ENCODE data around the gene ELFN2.

The ELFN2 gene

DNA sequence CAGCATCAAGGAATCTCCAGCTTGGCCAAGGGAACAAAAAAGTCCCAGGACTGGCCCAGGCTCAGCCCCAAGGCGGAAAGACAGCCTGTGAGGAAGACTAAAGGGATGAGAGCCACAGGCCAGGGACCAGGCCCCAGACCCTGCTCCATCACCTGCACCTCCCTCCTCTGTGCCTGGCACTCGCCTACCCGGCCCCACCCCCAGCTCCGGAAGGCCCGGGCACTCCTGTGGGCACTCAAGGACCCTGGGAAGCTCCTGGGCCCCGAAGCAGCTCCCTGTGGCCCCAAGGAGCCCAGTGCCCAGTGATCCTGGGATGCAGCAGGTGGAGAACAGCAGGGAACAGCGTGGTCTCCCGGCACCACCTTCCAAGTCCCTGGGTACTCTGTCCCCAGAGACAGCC lies 18.2 kb downstream of the ELFN2 start:
- TF ChIP-seq TAF1 (IDR thresholded peaks at IDR 0.05; ENCODE audit: low read depth) (no peak), RAD21 (IDR thresholded peaks at IDR 0.05; ENCODE audit: low read depth) (no peak), ZBTB7A (IDR thresholded peaks at IDR 0.05; ENCODE audit: low read depth) (no peak), CREB1 (IDR thresholded peaks at IDR 0.05; ENCODE audit: low read depth) (no peak), NFIC (IDR thresholded peaks at IDR 0.05) (no peak)

- TF ChIP-seq TEAD4 (IDR thresholded peaks at IDR 0.05) (no peak), TCF12 (IDR thresholded peaks at IDR 0.05; ENCODE audit: low read depth) (no peak)
Observed at GRCh38 chr22:37407856-37408255, 19.4 kb downstream of the ELFN2 start.

DNA sequence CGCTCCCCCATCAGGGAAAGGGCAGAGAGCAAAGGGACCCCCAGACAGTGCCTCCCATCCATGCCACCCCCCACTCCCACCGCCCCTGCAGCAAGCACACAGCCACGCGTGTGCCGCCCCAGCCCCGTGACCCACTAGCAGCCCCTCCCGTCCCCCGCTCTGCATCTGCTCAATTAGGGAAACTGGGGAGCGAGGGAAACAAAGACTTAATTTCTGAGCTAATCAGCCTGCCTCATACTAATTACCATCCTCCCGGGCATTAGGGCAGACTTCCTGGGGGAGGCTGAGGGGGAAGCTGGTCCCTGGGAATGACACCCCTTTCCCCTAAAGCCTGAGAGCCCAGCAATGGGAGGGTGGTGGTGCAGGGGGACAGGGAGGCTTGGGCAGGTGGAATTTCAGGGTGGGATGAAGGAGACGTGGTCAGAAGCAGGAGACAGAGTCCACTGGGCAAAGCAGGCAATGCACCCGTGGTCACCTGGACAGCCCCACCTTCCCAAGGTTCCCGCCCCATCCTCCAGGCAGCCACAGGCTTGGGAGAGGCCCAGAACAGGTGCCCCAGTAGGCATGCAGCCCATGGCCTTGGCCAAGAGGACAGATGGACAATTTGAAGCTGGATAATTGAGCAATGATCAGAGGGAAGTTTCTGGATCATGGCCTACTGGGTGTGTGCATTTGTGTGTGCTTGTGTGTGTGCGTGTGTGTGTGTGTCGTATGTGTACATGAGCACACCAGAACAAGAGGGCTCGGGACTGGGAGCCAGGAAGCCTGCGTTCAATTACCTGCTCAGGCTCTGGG lies 20.6 kb downstream of the ELFN2 start:
- no peak for TF ChIP-seq FOXM1 (IDR thresholded peaks at IDR 0.05; ENCODE audit: borderline replicate concordance, low read depth)

- TF ChIP-seq YY1 (IDR thresholded peaks at IDR 0.05; ENCODE audit: low read depth), result no peak
- TF ChIP-seq EP300 (IDR thresholded peaks at IDR 0.05; ENCODE audit: borderline replicate concordance), result no peak
- no peak for TF ChIP-seq MAX (IDR thresholded peaks at IDR 0.05)
- TF ChIP-seq ZBTB7A (IDR thresholded peaks at IDR 0.05; ENCODE audit: low read depth), result no peak
- TF ChIP-seq REST (IDR thresholded peaks at IDR 0.05; ENCODE audit: low read depth), result no peak
- TF ChIP-seq TCF12 (IDR thresholded peaks at IDR 0.05; ENCODE audit: low read depth), result no peak
- TF ChIP-seq CEBPB (IDR thresholded peaks at IDR 0.05), result no peak
- TF ChIP-seq NFIC (IDR thresholded peaks at IDR 0.05), result no peak
- no peak for TF ChIP-seq FOXM1 (IDR thresholded peaks at IDR 0.05; ENCODE audit: borderline replicate concordance, low read depth)
- TF ChIP-seq, protein P1, sequence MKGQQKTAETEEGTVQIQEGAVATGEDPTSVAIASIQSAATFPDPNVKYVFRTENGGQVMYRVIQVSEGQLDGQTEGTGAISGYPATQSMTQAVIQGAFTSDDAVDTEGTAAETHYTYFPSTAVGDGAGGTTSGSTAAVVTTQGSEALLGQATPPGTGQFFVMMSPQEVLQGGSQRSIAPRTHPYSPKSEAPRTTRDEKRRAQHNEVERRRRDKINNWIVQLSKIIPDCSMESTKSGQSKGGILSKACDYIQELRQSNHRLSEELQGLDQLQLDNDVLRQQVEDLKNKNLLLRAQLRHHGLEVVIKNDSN (IDR thresholded peaks at IDR 0.05), result no peak
- TF ChIP-seq CREB1 (IDR thresholded peaks at IDR 0.05; ENCODE audit: low read depth), result no peak
- TF ChIP-seq RAD21 (IDR thresholded peaks at IDR 0.05; ENCODE audit: low read depth), result no peak
- TF ChIP-seq EGR1 (IDR thresholded peaks at IDR 0.05), result no peak
Observed at GRCh38 chr22:37404091-37404490, 23.2 kb downstream of the ELFN2 start.

DNA sequence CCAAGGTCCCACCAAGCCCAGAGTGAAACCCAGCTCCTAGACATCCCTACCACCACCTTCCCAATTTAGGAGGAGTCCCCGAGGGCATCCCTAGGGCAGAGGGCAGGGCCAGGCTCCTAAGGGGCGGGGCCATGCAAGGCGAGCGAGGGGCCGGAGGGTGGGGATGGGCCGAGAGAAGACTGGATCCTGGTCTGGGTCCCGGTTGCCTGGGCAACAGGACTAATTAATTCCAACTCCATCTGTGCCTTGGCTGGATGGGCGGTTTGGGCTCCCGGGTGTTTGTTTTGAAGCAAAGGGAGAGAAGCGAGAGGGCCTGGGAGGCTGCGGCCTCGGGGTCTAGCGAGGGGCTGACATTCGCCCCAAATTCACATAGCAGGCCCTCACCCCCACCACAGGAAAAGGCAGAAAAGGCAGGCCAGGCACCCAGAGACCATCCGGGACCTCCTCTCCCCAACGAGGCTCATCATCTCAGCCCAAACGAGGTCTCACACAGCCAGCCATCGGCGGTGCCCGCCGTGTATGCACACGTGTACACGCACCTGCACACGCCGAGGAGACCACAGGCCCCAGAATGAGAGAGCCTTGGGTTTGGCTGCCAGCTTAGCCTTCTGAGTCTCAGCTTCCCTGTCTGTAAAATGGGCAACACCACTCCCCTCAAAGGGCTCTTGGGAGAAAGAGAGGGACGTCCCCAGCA lies 23.9 kb downstream of the ELFN2 start:
- TF ChIP-seq NFIC (IDR thresholded peaks at IDR 0.05), result no peak
- TF ChIP-seq TEAD4 (IDR thresholded peaks at IDR 0.05), result no peak
- no peak for TF ChIP-seq EGR1 (IDR thresholded peaks at IDR 0.05)
- no peak for TF ChIP-seq CEBPB (IDR thresholded peaks at IDR 0.05)
- no peak for TF ChIP-seq EP300 (IDR thresholded peaks at IDR 0.05; ENCODE audit: borderline replicate concordance)
- TF ChIP-seq ZBTB7A (IDR thresholded peaks at IDR 0.05; ENCODE audit: low read depth), result no peak
- no peak for TF ChIP-seq MAX (IDR thresholded peaks at IDR 0.05)
- no peak for TF ChIP-seq YY1 (IDR thresholded peaks at IDR 0.05; ENCODE audit: low read depth)

- TF ChIP-seq FOXM1 (IDR thresholded peaks at IDR 0.05; ENCODE audit: borderline replicate concordance, low read depth), result no peak
- no peak for TF ChIP-seq TCF12 (IDR thresholded peaks at IDR 0.05; ENCODE audit: low read depth)
- TF ChIP-seq RAD21 (IDR thresholded peaks at IDR 0.05; ENCODE audit: low read depth), result no peak
- TF ChIP-seq, protein P1 (IDR thresholded peaks at IDR 0.05), result no peak
- TF ChIP-seq CEBPB (IDR thresholded peaks at IDR 0.05), result no peak
- TF ChIP-seq TAF1 (IDR thresholded peaks at IDR 0.05; ENCODE audit: low read depth), result no peak
- TF ChIP-seq EGR1 (IDR thresholded peaks at IDR 0.05), result no peak
- no peak for TF ChIP-seq CREB1 (IDR thresholded peaks at IDR 0.05; ENCODE audit: low read depth)
- no peak for TF ChIP-seq ZBTB7A (IDR thresholded peaks at IDR 0.05; ENCODE audit: low read depth)
- TF ChIP-seq TEAD4 (IDR thresholded peaks at IDR 0.05), result no peak
- TF ChIP-seq EP300 (IDR thresholded peaks at IDR 0.05; ENCODE audit: borderline replicate concordance), result no peak
- no peak for TF ChIP-seq NFIC (IDR thresholded peaks at IDR 0.05)
- TF ChIP-seq MAX (IDR thresholded peaks at IDR 0.05), result no peak
Observed at GRCh38 chr22:37402184-37402506, 25.1 kb downstream of the ELFN2 start.

DNA sequence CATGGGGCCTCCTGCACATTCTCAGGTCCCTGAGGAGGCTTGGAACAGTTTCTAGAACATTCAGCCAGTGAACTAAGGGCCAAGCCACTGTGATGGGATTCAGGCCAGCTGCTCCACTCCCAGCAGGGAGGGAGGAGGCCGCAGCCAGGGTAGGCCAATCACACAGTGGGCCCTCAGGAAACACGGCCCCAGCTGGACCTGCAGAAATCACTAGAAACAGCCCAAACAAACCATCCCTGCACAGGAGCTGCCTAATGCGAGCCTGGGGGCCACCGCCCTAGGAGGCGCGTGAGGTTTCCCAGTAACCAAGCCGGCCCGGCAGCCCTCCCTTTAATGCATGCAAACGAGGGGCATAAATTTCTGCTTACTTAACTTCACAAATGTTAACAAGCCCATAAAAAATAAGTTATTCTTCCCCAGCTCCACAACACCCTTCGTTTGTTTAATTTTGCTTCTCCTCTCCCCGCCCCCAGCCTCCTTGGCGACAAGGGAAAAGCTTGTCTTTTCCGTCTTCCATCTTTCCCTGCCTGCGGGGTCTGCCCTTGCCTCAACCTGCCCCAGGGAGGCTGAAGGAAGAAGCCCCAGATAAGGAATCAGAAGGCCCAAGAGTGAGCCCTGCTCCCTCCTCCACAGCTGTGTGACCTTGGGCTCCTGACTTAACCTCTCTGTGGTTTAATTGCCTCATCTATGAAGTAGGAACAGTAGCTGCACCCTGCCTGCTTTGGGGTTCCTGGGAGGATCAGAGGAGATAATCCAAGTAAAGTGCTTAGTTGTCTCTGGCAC lies 25.7 kb downstream of the ELFN2 start:
- no peak for TF ChIP-seq FOXM1 (IDR thresholded peaks at IDR 0.05; ENCODE audit: borderline replicate concordance, low read depth)
- no peak for TF ChIP-seq CEBPB (IDR thresholded peaks at IDR 0.05)
- no peak for TF ChIP-seq REST (IDR thresholded peaks at IDR 0.05; ENCODE audit: low read depth)
- no peak for TF ChIP-seq YY1 (IDR thresholded peaks at IDR 0.05; ENCODE audit: low read depth)
- TF ChIP-seq, protein P1 (IDR thresholded peaks at IDR 0.05), result no peak
- TF ChIP-seq EGR1 (IDR thresholded peaks at IDR 0.05), result no peak
- TF ChIP-seq TAF1 (IDR thresholded peaks at IDR 0.05; ENCODE audit: low read depth), result no peak
- no peak for TF ChIP-seq RAD21 (IDR thresholded peaks at IDR 0.05; ENCODE audit: low read depth)
- no peak for TF ChIP-seq ZBTB7A (IDR thresholded peaks at IDR 0.05; ENCODE audit: low read depth)

Measured in Ishikawa (cell line).